ENCODE measurements around the gene MSS51.

Gene MSS51

DNA sequence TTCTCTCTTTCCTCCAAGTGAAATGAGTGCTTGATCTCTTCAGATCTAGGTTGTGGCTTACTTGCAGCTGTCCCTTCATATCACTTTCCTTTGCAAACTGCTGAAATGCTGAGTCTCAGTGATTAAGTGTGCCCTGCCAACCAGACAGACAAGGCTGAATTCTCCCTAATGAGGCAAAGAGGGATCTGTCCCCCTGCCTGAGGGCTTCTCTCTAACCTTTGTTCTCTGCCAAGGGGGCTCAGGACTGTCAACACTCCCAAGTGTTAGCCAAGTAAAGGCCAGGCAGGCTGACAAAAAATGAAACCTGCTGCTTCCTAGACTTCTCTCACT, at the start of gene MSS51:
Gene MSS51, minus strand, starts transcription at position 24 of the 330 bp plus-strand sequence. CDS start 5,277 bp downstream, outside the sequence.
- DNase-seq (ENCODE audit: low read depth in 2 of 2): no peak

DNA sequence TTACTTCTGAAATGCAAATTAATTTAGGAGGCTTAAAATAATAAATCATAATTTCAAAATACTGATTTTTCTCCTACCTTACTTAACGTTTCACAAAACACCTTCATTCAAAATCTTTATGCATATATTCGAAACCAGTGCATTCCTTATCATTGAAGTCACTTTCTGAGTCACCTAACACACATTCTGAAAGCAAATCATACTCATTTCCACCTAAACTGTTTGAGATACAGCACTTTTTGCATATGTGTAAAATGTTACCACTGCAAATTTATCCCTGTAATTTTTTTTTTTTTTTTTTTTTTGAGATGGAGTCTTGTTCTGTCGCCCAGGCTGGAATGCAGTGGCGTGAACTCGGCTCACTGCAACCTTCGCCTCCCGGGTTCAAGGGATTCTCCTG, 46.8 kb upstream of the MSS51 start:
- DNase-seq (ENCODE audit: low read depth in 2 of 2): no peak

DNA sequence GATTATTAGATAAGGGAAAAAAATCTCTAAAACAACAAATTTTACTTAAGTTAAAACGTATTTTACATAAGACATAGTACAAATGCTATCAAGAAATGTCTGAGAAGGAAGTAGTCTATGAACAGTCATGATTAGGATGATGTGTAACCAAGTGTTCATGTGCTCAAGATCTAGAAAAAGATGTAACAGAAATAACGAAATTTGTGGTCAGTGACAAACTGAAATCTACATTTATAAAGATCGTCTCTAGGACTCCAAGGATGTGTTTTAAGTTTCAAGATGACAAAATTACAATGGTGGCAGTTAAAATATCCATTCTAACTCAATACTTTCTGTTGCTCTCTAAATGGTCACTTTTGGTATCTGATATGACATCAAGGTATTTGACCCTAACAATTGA, 45.3 kb upstream of the MSS51 start:
- DNase-seq (ENCODE audit: low read depth in 2 of 2): no peak

DNA sequence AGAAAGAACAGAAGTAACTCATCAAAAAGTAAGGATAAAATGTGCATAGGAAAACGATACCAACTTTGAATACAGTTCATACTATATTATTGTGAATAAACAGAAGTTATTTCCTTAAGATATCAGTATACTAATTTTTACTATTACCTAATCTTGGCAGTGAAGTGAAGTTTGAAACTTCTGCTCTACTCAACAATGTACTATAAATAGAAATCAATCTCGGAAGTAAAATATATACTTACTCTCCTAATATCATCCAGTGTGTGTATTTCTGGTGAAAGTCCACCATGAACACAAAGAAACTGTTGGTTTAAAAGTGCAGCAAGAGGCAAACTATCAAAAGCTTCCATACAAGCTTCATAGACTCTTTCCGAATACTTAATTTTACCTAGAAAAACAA, 37.9 kb upstream of the MSS51 start:
- no peak for DNase-seq (ENCODE audit: low read depth in 2 of 2)

DNA sequence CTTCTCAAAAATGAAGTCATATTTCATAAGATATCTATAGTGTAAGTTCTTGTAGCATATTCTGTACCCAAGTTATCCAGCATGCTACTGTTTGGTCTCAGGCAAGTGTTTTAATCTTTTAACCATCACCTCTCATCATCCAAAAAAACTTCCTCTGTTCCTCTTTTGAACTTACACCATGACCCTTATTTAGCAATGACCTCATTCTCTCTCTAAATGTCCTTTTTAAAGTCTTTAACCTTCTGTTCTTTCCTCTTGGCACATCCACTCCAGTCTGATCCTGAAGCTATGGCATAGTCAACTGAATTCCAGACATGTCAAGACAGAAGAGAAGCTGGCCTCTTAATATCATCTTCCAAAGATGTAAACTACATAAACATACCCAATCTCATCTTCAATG, 36.2 kb upstream of the MSS51 start:
- DNase-seq (ENCODE audit: low read depth in 2 of 2): no peak

DNA sequence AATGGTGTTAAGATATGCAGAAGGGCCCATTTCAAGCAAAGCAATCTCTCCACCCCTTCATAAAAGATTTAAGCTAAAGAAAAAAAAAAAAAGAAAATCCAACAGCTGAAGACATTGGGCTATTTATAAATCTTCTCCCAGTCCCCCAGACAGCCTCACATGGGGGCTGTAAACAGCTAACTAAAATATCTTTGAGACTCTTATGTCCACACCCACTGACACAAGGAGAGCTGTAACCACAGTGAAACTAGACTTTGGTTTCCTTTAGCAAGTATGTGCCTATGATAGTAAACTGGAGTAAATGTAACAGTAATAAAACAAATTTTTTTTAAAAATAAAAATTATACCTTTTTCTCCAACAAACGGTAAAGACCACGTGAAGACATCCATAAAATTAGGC, 33.8 kb upstream of the MSS51 start:
- no peak for DNase-seq (ENCODE audit: low read depth in 2 of 2)

DNA sequence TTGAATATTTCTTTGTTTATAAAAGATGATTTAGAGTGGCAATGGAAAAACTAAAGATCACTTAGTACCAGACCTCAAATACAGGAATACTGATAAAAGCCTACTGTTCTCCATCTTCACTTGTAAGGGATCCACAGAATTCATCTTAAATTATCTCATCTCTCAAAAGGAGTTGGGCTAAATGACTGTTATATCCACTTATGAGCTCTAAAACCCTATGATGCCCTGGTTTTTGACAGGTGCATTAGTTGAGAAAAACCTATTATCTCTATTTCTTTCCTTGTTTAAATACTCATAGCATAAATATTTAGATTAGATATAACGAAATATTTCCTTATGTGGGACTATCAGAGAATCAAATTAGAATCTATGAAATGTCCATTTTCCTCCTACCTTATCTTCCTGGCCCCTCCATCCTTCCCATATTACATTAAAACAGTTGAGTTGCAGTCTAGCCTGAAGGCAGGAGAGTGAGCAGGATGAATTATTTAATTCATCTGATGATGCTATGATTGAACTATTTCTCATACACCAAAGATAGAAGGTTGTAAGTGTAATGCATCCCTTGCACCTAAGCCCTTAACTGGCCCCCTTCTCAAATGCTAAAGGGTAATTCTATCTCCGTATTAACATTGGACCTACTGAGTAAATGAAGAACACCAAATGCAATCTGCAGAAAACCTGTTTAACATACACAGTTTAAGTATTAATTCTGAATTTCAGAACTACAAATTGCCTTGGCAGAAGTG, 32.8 kb upstream of the MSS51 start:
- DNase-seq (ENCODE audit: low read depth in 2 of 2): no peak

DNA sequence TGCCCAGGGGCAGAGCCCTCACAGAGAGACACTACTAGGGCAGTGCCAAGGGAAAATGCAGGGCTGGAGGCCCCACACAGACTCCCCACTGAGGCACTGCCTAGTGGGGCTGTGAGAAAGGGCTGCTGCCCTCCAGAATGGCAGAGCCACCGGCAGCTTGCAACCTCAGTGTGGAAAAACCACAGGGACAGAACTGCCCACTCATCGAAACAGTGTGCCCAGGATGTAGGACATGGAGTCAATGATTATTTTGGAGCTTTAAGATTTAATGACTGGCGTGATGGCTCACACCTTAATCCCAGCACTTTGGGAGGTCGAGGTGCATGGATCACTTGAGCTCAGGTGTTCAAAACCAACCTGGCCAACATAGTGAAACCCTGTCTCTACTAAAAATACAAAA, 27.5 kb upstream of the MSS51 start:
- no peak for DNase-seq (ENCODE audit: low read depth in 2 of 2)

DNA sequence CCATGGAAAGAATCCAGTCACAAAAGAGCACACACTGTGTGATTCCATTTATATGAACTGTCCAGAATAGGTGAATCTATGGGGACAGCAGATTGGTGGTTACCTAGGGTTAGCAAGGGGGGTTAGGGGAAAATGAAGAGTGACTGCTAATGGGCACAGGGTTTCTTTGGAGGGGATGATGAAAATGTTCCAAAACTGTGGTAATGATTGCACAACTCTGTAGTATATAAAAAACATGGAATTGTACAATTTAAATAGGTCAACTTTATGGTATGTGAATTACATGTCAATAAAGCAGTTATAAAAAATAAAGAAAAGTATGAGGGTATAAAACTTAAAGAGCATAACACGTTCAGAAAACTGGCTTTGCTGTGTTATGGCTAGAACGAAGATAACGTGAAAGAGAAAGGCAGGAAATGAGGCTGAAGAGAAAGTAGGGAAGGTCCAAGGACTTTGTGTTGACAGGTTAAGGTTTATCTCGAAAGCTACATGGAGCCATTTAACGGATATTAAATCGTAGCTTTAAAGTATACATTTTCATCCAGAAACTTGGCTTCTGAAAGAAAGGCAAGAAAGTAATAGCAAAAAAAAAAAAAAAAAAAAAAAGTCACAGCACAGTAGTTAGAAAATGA, 26.4 kb upstream of the MSS51 start:
- DNase-seq (ENCODE audit: low read depth in 2 of 2): no peak

DNA sequence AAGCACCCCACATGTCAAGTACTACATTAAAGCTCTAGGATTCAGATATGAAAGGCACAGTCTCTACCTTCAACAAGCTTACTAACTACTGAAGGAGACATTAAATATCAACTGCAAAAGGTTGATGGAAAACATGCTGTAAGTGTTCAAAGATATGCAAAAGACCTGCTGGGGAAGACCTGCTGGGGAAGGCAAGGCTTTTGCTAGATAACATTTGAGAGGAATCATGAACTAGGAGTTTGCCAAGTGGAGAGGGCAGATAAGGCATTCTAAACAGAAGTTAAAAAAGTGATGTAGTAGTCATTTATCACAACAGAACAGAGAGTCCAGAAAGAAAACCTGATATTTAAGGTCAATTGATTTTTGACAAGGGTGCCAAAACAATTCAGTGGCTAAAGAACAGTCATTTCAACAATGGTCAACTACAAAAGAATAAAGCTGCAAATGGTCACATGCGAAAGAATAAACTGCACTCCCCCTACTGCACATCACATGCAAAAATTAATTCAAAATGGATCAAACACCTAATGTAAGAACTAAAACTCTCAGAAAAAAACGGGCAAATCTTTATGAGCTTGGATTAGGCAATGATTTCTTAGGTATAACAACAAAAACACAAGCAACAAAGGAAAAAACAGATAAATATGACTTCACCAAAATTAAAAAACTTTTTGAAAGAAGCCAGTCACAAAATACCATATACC, 23.0 kb upstream of the MSS51 start:
- no peak for DNase-seq (ENCODE audit: low read depth in 2 of 2)

DNA sequence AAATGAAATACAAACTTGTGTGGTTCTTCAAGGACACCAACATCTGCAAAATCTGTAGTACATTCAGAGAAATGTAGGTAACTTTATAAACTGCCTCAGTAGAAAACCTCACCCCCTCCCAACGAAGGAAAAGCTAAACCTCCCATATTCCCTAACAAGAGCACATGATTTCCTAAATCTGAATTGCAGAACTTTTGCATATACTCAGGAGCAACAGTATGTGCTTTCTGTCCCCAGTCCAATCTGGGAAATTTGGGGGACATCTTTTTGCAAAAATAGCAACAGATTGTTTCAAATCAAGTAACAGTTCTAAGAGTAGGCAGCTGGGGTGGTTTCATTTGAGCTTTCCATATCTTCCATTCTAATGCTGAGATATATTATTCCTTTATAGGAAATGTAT, 15.8 kb upstream of the MSS51 start:
- DNase-seq (ENCODE audit: low read depth in 2 of 2): no peak

DNA sequence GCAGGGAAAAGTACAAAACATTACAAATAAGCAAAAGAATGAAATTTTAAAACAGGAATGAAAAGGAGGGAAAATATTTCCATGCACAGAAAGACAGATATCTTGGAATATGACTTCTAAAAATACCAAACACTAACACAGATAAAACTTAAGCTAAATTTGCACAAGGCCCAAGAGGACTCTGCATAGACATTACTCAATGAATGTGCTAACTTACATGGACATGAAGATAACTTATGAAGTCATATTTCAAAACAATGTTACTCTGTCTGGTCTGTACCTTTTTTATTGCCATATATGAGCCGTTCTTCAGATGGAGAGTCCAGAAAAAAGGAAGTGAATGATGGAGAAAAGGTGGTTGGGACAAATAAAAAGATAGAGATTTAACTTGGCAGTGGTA, 15.0 kb upstream of the MSS51 start:
- DNase-seq (ENCODE audit: low read depth in 2 of 2): no peak

DNA sequence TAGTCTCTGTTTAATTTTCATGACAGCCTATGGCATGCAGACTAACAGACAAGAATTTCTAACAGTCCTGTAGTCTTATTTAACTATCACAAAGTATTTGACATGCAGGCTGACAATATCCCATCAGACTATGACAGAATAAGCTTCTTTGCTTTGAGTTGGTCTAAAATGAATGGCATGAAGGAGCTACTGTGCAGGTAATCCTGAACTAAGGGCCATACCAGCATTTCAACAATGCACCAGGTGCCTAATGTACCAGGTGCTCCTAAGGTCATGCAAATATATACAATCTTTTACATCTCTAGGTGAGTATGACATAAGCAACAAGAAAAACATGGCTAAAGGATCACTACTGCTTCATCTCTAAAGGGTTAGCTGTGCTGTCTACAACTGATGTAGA, 13.6 kb upstream of the MSS51 start:
- DNase-seq (ENCODE audit: low read depth in 2 of 2): no peak

DNA sequence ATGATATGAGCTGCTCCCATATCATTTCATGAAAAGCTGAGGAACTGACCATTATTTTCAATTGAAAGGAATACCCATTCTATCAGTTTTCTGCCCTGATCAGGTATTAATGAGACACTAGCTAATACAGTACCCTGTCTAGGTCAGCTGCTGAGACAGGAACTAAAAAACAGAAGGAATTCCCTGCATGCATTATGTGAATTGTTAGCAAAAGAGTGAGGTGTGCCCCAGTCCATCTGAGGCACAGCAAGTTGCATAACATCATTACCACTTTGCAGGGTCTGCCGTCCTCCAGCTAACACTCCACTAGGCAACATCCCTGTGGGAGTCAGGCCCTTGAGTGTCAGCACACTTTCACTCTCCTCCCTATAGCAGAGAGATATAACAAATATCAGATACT, 11.1 kb upstream of the MSS51 start:
- DNase-seq (ENCODE audit: low read depth in 2 of 2): no peak

DNA sequence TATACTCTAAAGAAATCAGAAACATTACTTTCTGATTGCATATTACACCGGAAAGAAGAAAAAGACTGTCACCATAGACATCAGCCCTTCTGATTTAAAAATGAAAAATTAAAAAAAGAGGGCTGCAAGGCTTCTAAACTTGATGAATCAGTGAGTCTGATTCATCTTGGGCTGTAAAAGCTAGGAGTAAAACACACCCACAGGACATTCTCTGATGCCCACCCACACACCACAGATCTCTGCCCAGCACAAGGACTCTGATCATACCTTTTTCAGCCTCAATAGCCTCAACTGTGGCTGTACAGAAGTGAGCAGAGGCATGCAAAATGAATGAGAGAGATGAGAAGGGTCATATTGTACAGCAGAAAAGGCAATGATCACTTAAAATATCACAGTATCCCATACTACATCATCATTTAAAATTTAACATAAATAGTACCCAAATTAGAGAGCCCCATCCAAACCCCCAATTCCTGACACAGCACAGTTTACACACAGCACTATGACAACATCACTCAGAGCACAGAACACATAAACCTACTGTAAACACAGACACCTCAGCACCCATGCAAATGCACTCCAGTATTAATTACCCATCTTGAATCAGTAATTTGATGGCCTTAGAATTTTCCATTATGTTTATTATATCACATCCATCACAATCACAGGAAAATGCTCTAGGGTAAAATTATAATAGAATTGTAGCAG, 6.4 kb upstream of the MSS51 start:
- DNase-seq (ENCODE audit: low read depth in 2 of 2): no peak

DNA sequence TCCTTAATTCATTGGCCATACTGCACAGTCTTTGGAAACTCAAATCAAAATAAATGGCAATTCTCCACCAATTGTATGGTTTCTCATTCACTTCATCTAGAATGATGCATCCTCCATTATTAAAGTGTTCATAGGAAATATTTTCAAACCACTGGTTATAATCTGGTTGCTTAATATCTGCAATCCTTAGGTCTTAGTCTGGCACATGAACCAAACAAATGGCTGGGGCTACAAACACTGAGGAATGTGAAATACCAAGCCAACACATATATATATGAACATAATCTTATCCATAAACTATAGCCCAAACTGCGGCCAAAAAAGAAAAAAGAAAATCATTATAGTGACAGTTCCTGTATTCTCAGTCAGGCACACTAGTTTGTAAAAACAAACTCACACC, 5.7 kb upstream of the MSS51 start:
- DNase-seq (ENCODE audit: low read depth in 2 of 2): no peak

DNA sequence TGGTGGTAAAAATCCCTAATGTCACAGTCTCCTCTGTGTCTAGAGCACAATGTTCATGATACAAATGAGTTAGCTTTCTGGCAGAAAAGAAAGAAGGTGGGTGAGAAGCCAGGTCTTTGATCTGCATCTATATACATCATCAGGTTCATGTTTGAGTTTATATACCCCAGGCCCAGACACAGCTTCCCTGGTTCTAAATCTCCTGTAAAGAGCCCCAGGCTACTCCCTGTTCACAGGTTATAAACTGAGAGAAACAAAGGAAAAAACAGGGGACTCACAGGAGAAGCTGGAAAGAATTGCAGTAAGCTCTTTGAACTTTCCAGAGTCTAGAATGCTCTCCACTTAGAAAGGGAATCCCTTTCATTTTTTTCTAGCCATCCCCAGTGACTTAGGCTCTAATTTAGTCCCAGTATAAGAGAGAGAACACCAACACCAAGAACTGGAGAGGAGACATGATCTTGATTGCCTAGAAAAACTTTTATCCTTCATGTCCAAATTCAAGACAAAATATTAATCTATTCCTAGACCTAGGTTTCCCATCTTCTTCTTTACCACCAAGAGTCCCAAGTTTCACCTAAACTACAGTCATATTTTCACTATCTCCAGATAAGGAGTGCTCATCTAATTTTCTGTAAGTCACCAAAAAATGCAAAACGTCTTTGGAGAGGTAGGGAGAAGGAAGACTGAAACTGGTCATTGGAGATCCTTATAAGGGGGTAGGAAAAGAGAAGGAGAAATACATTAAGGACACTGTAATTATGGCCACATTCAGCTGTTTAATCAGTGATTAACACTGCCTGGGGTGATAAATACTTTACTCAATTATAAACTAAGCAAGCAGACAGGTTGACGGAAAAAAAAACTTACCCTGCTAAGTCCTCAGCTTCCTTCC, 469 bp downstream of the MSS51 start:
- DNase-seq (ENCODE audit: low read depth in 2 of 2): no peak

DNA sequence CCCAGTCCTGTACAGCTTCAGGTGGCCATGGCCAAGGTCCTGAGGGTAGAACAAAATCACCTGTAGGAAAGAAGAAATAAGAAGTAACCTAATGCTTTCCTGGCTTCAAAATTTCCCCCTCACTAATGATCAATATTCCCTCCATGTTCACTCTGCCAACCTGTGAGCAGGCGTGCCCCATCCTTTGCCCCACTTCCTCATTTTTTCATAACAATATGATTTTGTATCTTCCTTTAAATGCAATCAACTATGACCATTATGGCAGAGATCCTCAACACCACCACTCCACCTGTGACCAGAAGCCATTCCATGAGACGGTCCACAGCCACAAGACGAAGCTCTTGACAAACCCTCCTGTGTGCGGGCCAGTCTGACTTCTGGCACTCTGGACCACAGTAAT, 7.0 kb downstream of the MSS51 start:
- no peak for DNase-seq (ENCODE audit: low read depth in 2 of 2)

DNA sequence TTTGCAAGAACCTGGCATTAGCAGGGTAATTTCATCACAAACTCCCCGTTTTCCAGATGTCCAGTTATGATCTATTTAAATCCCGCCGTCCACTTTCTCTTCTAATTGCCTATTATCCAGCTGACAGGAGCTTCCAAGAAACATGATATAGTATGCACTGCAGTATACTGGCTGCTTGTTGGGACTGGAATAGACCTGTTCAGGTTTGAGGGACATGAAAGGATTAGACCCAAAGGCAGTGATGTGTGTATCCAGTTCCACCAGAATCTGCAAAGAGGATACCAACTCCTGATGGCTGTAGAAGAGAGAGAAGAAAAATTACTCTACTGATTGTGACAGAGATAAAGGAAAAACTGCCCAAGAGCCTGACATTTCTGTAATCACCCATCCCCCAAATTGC, 8.9 kb downstream of the MSS51 start:
- no peak for DNase-seq (ENCODE audit: low read depth in 2 of 2)

DNA sequence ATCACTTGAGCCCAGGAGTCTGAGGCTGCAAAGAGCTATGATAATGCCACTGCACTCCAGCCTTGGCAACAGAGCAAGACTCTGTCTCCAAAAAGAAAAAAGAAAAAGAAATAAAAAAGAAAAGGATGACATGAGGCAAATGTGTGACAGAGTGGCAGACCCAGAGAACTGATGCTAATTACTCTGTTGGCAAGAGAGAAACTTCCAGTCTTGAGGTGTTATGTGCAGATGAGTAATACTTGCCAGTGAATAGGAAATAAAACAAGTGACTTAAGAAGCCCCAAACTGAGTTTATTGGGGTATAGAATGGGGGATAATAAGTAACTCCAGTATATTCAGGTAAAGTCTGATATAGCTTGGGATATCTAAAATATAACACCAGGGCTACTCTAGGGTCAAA, 10.1 kb downstream of the MSS51 start:
- no peak for DNase-seq (ENCODE audit: low read depth in 2 of 2)

DNA sequence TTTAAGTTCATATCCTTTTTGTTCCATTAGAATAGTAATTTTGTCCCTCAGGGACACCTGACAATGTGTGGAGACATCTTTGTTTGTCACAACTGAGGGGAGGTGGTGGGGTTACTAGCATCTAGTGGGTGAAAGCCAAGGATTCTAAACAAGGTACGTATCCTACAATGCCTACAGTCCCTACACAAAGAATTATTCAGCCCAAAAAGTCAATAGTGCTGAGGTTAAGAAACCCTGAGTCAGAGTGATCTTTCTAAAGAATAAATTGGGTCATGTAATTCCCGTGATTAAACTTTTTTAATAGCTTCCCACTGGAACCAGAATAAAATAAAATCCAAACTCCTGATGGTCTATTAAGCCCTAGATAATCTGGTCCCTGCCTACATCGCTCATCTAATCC, 16.8 kb downstream of the MSS51 start:
- no peak for DNase-seq (ENCODE audit: low read depth in 2 of 2)

Measured in stimulated activated CD4-positive, alpha-beta T cell treated with anti-CD3 and anti-CD28 coated beads, Interleukin-4, amount 100 ng/mL, for 48 hours (primary cell).